A549 (cell line): ENCODE data around the gene RAD51B. TPM values are rescaled to one million over a fixed set of nuclear protein-coding genes. Genes with fewer than 3 reads are reported as not detected.
A peak's percentile ranks its signal among the peaks of the same experiment; 100 is the strongest.

Source experiments
- ATAC-seq, 2 experiments: fragments of 200-7000 bp in 1 of 2; fragments of >200 bp in 1 of 2; cut with Nextera tagmentation in 1 of 2; cut with Tn5 transposase in 1 of 2; 3 replicates each; pipeline versions ENCODE4 v1.8.0 to v1.9.1; 2018 to 2020; ENCODE audit warnings: mild to moderate bottlenecking in 1 of 2, moderate library complexity in 1 of 2
- CTCF ChIA-PET: fragments of 300-600 bp; sonication (Branson Sonifier 250); formaldehyde crosslinking; extraction: SDS; loops from one replicate; lab custom pipeline; 2021; ENCODE audit warnings: antibody characterized with exemption, inconsistent platforms; lab: Yijun Ruan, JAX
- POLR2A ChIA-PET: fragments of 350-600 bp; formaldehyde crosslinking; extraction: SDS; loops from one replicate; lab custom pipeline; 2021; ENCODE audit warnings: antibody characterized with exemption, inconsistent platforms; lab: Yijun Ruan, JAX
- DNase-seq, 2 experiments: peaks; one replicate each; pipeline versions ENCODE4 v3.0.0 to v3.0.0-alpha.2; 2011 to 2016; ENCODE audit warnings: low read depth in 1 of 2, low spot score in 1 of 2
- FAIRE-seq: peaks from 2 replicates; lab custom pipeline; 2011; peaks lifted over from hg19 to GRCh38; lab: Jason Lieb, UNC
- H3K27ac ChIP-seq, 2 experiments: fragments of >200 bp; sonication (Bioruptor Twin); formaldehyde crosslinking; 3 replicates each; pipeline ENCODE4 v1.5.1; 2016 to 2017
- H3K4me1 ChIP-seq: fragments of >200 bp; sonication (Bioruptor Twin); formaldehyde crosslinking; 3 replicates; pipeline ENCODE4 v1.6.1; 2016
- H3K4me2 ChIP-seq: fragments of >200 bp; sonication (Bioruptor Twin); formaldehyde crosslinking; 3 replicates; pipeline ENCODE4 v1.6.1; 2016
- H3K4me3 ChIP-seq: fragments of >200 bp; sonication (Bioruptor Twin); formaldehyde crosslinking; 3 replicates; pipeline ENCODE4 v1.5.1; 2016
- H3K9me3 ChIP-seq: fragments of >200 bp; sonication (Bioruptor Twin); formaldehyde crosslinking; 3 replicates; pipeline ENCODE4 v1.6.1; 2016
- ATOH8 ChIP-seq: fragments of 250-450 bp; sonication (Bioruptor Pico); IDR thresholded peaks from 2 replicates; pipeline ENCODE4 v1.5.0; 2020; ENCODE audit warnings: low read depth, mild to moderate bottlenecking, moderate library complexity
- BCL3 ChIP-seq: fragments of >200 bp; sonication (Bioruptor Twin); formaldehyde crosslinking; IDR thresholded peaks from 3 replicates; pipeline ENCODE4 v1.6.1; 2016
- EHF ChIP-seq: fragments of 250-450 bp; sonication (Bioruptor Pico); IDR thresholded peaks from 2 replicates; pipeline ENCODE4 v1.5.0; 2020; ENCODE audit warnings: mild to moderate bottlenecking
- EHMT2 ChIP-seq: fragments of 200-600 bp; sonication (generic); IDR thresholded peaks from 2 replicates; pipeline ENCODE4 v1.6.1; 2016; ENCODE audit warnings: antibody characterized with exemption, low read depth, mild to moderate bottlenecking, moderate library complexity
- ELK1 ChIP-seq: fragments of 150-350 bp; IDR thresholded peaks from 2 replicates; pipeline ENCODE4 v1.6.1; 2014; ENCODE audit warnings: low read depth, mild to moderate bottlenecking, low read length
- FOSB ChIP-seq: fragments of 250-450 bp; sonication (Bioruptor Pico); IDR thresholded peaks from 2 replicates; pipeline ENCODE4 v1.5.0; 2020; ENCODE audit warnings: mild to moderate bottlenecking, moderate library complexity
- FOSL2 ChIP-seq, 2 experiments: fragments of 450-650 bp in 1 of 2; fragments of >200 bp in 1 of 2; sonication (Bioruptor Twin) in 1 of 2; formaldehyde crosslinking; IDR thresholded peaks; 2 replicates each; pipeline versions ENCODE4 v1.5.0 to v1.6.1; 2016 to 2020; ENCODE audit warnings: mild to moderate bottlenecking in 1 of 2, moderate library complexity in 1 of 2
- FOXS1 ChIP-seq: fragments of 250-450 bp; sonication (Bioruptor Pico); IDR thresholded peaks from 2 replicates; pipeline ENCODE4 v1.5.0; 2020; ENCODE audit warnings: mild to moderate bottlenecking, moderate library complexity
- GATA3 ChIP-seq: IDR thresholded peaks from 2 replicates; pipeline ENCODE4 v1.6.1; 2012; ENCODE audit warnings: borderline replicate concordance
- HMGXB4 ChIP-seq: fragments of 250-450 bp; sonication (Bioruptor Pico); IDR thresholded peaks from 2 replicates; pipeline ENCODE4 v1.5.0; 2021; ENCODE audit warnings: mild to moderate bottlenecking, moderate library complexity, borderline replicate concordance
- HOXA7 ChIP-seq: fragments of 250-450 bp; sonication (Bioruptor Pico); IDR thresholded peaks from 2 replicates; pipeline ENCODE4 v1.5.0; 2020; ENCODE audit warnings: mild to moderate bottlenecking, moderate library complexity
- HOXB5 ChIP-seq: fragments of 250-450 bp; sonication (Bioruptor Pico); IDR thresholded peaks from 2 replicates; pipeline ENCODE4 v1.5.0; 2020; ENCODE audit warnings: mild to moderate bottlenecking, moderate library complexity
- MAFK ChIP-seq: fragments of 450-650 bp; IDR thresholded peaks from 2 replicates; pipeline ENCODE4 v1.6.1; 2014; ENCODE audit not compliant: partially characterized antibody
- MAX ChIP-seq: IDR thresholded peaks from 2 replicates; pipeline ENCODE4 v1.6.1; 2012
- MYC ChIP-seq: IDR thresholded peaks from 2 replicates; pipeline ENCODE4 v1.6.1; 2012; ENCODE audit warnings: mild to moderate bottlenecking, inconsistent platforms, low read length, improper control_type of control experiment, borderline replicate concordance
- PHF8 ChIP-seq: fragments of 200-600 bp; sonication (generic); IDR thresholded peaks from 2 replicates; pipeline ENCODE4 v1.6.1; 2016; ENCODE audit warnings: low read depth, mild to moderate bottlenecking, antibody characterized with exemption, moderate library complexity, borderline replicate concordance
- RAD21 ChIP-seq, 2 experiments: fragments of >200 bp in 1 of 2; sonication (Bioruptor Twin) in 1 of 2; formaldehyde crosslinking in 1 of 2; IDR thresholded peaks in 1 of 2; conservative IDR thresholded peaks in 1 of 2; 2 replicates in 1 of 2; 3 replicates in 1 of 2; pipeline ENCODE4 v1.6.1; 2012 to 2018; ENCODE audit warnings: inconsistent platforms in 1 of 2
- RARB ChIP-seq: fragments of 250-450 bp; sonication (Bioruptor Pico); IDR thresholded peaks from 2 replicates; pipeline ENCODE4 v1.8.0; 2021; ENCODE audit warnings: mild to moderate bottlenecking, moderate library complexity
- REST ChIP-seq: fragments of 200-600 bp; sonication (generic); IDR thresholded peaks from 2 replicates; pipeline ENCODE4 v1.6.1; 2016; ENCODE audit warnings: antibody characterized with exemption, mild to moderate bottlenecking, moderate library complexity
- RFX5 ChIP-seq: fragments of 450-650 bp; IDR thresholded peaks from 2 replicates; pipeline ENCODE4 v1.7.1; 2014; ENCODE audit warnings: antibody characterized with exemption, mild to moderate bottlenecking, moderate library complexity
- SMC3 ChIP-seq: fragments of >200 bp; sonication (Bioruptor Twin); formaldehyde crosslinking; IDR thresholded peaks from 3 replicates; pipeline ENCODE4 v1.6.1; 2018; ENCODE audit warnings: inconsistent platforms
- TFCP2L1 ChIP-seq: fragments of 250-450 bp; sonication (Bioruptor Pico); IDR thresholded peaks from 2 replicates; pipeline ENCODE4 v1.5.0; 2021; ENCODE audit warnings: mild to moderate bottlenecking
- TP53 ChIP-seq: fragments of 250-450 bp; sonication (Bioruptor Pico); IDR thresholded peaks from 2 replicates; pipeline ENCODE4 v1.5.0; 2021; ENCODE audit warnings: mild to moderate bottlenecking, moderate library complexity
- ZFP36 ChIP-seq: fragments of 450-650 bp; IDR thresholded peaks from 2 replicates; pipeline ENCODE4 v1.6.1; 2014; ENCODE audit warnings: borderline replicate concordance; ENCODE audit not compliant: partially characterized antibody
- ZNF302 ChIP-seq: fragments of 250-450 bp; sonication (Bioruptor Pico); IDR thresholded peaks from 2 replicates; pipeline ENCODE4 v1.9.0; 2021; ENCODE audit warnings: inconsistent platforms, mild to moderate bottlenecking, moderate library complexity
- WGBS: methylation state at CpG from one replicate; pipeline ENCODE4 v1.1.6; 2017; ENCODE audit errors: missing lambda C conversion rate; 5-methylcytosine and 5-hydroxymethylcytosine counted together
- polyA plus RNA-seq, 4 experiments: library from polyadenylated mRNA; depleted of rRNA in 3 of 4; stranded (reverse); fragments of >200 nt; fragmentation: RNase III in 1 of 4; extraction: RNeasy Plus Mini Kit Qiagen cat#74134 plus additional on column Dnase treatment in 1 of 4; gene quantifications; 2 replicates in 3 of 4; 3 replicates in 1 of 4; pipeline ENCODE4 v1.2.3, GENCODE V29; 2011 to 2017

The RAD51B gene
- polyA plus RNA-seq, 2 of the 4 experiments (the other 2 are of a cell fraction) = 7.2 to 10.8 TPM

- Histone ChIP-seq H3K9me3 (peaks cover 2% of the 10 kb centered on the region; the same call in 1 of the 3 replicates), H3K4me1 (peaks cover 7% of the 10 kb centered on the region)
- CTCF ChIA-PET = interaction anchor here (0.6 kb wide), 1 partner anchor 91 kb away, joined by 3 read pairs; no protein-coding TSS in a partner anchor
- FAIRE-seq = no peak
- TF ChIP-seq SMC3 (no peak), BCL3 (no peak), RFX5 (no peak), ATOH8 (no peak), EHMT2 (no peak), GATA3 (no peak)
- TF ChIP-seq, all 56 proteins: peak for 0
- ATAC-seq (no peak), DNase-seq (no peak)
- H3K4me3 ChIP-seq = no peak overlapping the region
- POLR2A ChIA-PET = no interaction called here
- no peak overlapping the region for H3K4me2 ChIP-seq
- peak overlapping the region in 1 of 2 experiments; percentile 32; a peak in 2 of 6 replicates for H3K27ac ChIP-seq
- 83% methylated on average over 2 of the region's 2 CpGs for WGBS
These were observed 396.1 kb downstream of the RAD51B start for GRCh38 chr14:68215629-68216028.

- H3K4me2 ChIP-seq = no peak overlapping the region
- H3K27ac ChIP-seq = peak overlapping the region in 1 of 2 experiments; percentile 32; a peak in 2 of 6 replicates
- DNase-seq (no peak), ATAC-seq (no peak), FAIRE-seq (no peak)
- ChIA-PET CTCF (interaction anchor here (0.6 kb wide), 1 partner anchor 91 kb away, joined by 3 read pairs; no protein-coding TSS in a partner anchor), POLR2A (no interaction called here)
- no peak for TF ChIP-seq HOXB5 (CRISPR knock-in tag)
- no peak for TF ChIP-seq EHMT2
- TF ChIP-seq RARB (CRISPR knock-in tag) = no peak
- no peak for TF ChIP-seq RAD21 (conservative IDR thresholded peaks at IDR 0.05 in 1 of 2, IDR thresholded peaks at IDR 0.05 in 1 of 2)
- no peak for TF ChIP-seq ZFP36
- no peak for TF ChIP-seq FOSB
- no peak for TF ChIP-seq ELK1
- TF ChIP-seq MAFK = no peak
- no peak for TF ChIP-seq HOXA7
- no peak for TF ChIP-seq EHF (CRISPR knock-in tag)
- no peak for TF ChIP-seq FOSL2 (IDR thresholded peaks at IDR 0.05)
- TF ChIP-seq FOSL2 (CRISPR knock-in tag; IDR thresholded peaks at IDR 0.05) = no peak
- TF ChIP-seq MAX = no peak
- TF ChIP-seq ZNF302 (CRISPR knock-in tag) = no peak
- no peak for TF ChIP-seq REST
- no peak for TF ChIP-seq MYC
- TF ChIP-seq PHF8 = no peak
- TF ChIP-seq TP53 = no peak
- no peak for TF ChIP-seq TFCP2L1 (CRISPR knock-in tag)
- TF ChIP-seq HMGXB4 (CRISPR knock-in tag) = no peak
- no peak for TF ChIP-seq FOXS1 (CRISPR knock-in tag)
- peaks cover 2% of the 10 kb centered on the region; the same call in 1 of the 3 replicates for H3K9me3 ChIP-seq
- peaks cover 3% of the 10 kb centered on the region for H3K4me1 ChIP-seq
- no peak overlapping the region for H3K4me3 ChIP-seq
- WGBS = 92% methylated on average over 3 of the region's 3 CpGs
These were observed 396.5 kb downstream of the RAD51B start for GRCh38 chr14:68216079-68216478.
